GM12878 (cell line): Measurements from ENCODE around the gene NDUFA7. TPM values are rescaled to one million over a fixed set of nuclear protein-coding genes. Genes with fewer than 3 reads are reported as not detected.

Experiments used
- ATF7 ChIP-seq: fragments of 450-650 bp; IDR thresholded peaks from 2 replicates; pipeline ENCODE4 v1.6.1; 2016; ENCODE audit warnings: low read depth, mild to moderate bottlenecking
- BCL11A ChIP-seq: IDR thresholded peaks from 2 replicates; pipeline ENCODE4 v1.6.1; 2011; ENCODE audit warnings: low read depth, low read length
- BCL3 ChIP-seq: IDR thresholded peaks from 2 replicates; pipeline ENCODE4 v1.6.1; 2011; ENCODE audit warnings: borderline replicate concordance, low read depth, mild to moderate bottlenecking, moderate library complexity, low read length; ENCODE audit not compliant: insufficient read depth, poor library complexity, severe bottlenecking
- BHLHE40 ChIP-seq, 2 experiments: fragments of 450-650 bp in 1 of 2; IDR thresholded peaks; 2 replicates each; pipeline ENCODE4 v1.6.1; 2011 to 2017; ENCODE audit warnings: low read depth in 2 of 2, borderline replicate concordance in 1 of 2, improper control_type of control experiment in 1 of 2, low read length in 1 of 2, mild to moderate bottlenecking in 1 of 2
- CEBPB ChIP-seq, 2 experiments: fragments of 150-350 bp in 1 of 2; IDR thresholded peaks; 2 replicates each; pipeline ENCODE4 v1.6.1; 2012 to 2014; ENCODE audit warnings: low read depth in 2 of 2, low read length in 2 of 2, borderline replicate concordance in 1 of 2, inconsistent platforms in 1 of 2
- CREB1 ChIP-seq: IDR thresholded peaks from 2 replicates; pipeline ENCODE4 v1.6.1; 2012; ENCODE audit warnings: low read depth, mild to moderate bottlenecking, inconsistent platforms
- E2F8 ChIP-seq: fragments of 450-650 bp; IDR thresholded peaks from 2 replicates; pipeline ENCODE4 v1.6.1; 2018; ENCODE audit warnings: mild to moderate bottlenecking, low read depth, moderate library complexity; ENCODE audit not compliant: partially characterized antibody
- ELK1 ChIP-seq: IDR thresholded peaks from 2 replicates; pipeline ENCODE4 v1.6.1; 2012; ENCODE audit warnings: low read depth, low read length, improper control_type of control experiment
- MAX ChIP-seq: IDR thresholded peaks from 2 replicates; pipeline ENCODE4 v1.6.1; 2012; ENCODE audit warnings: low read depth, low read length, improper control_type of control experiment
- MEF2A ChIP-seq: IDR thresholded peaks from 2 replicates; pipeline ENCODE4 v1.6.1; 2011; ENCODE audit warnings: low read depth, mild to moderate bottlenecking, low read length, moderate library complexity; ENCODE audit not compliant: insufficient read depth
- MYB ChIP-seq: fragments of 150-350 bp; IDR thresholded peaks from 2 replicates; pipeline ENCODE4 v1.6.1; 2014; ENCODE audit warnings: mild to moderate bottlenecking, low read depth, low read length, borderline replicate concordance
- MYC ChIP-seq: IDR thresholded peaks from 2 replicates; pipeline ENCODE4 v1.6.1; 2011; ENCODE audit warnings: mild to moderate bottlenecking, low read length, moderate library complexity, inconsistent platforms; ENCODE audit not compliant: insufficient read depth, insufficient replicate concordance, insufficient read length, severe bottlenecking
- POU2F2 ChIP-seq: IDR thresholded peaks from 3 replicates; pipeline ENCODE4 v1.6.1; 2011; ENCODE audit warnings: low read depth, mild to moderate bottlenecking, low read length, borderline replicate concordance
- RAD21 ChIP-seq: IDR thresholded peaks from 2 replicates; pipeline ENCODE4 v1.6.1; 2011; ENCODE audit warnings: mild to moderate bottlenecking, low read depth, low read length, moderate library complexity; ENCODE audit not compliant: insufficient read depth
- RUNX3 ChIP-seq: IDR thresholded peaks from 2 replicates; pipeline ENCODE4 v1.6.1; 2012; ENCODE audit warnings: low read length, inconsistent platforms
- SMC3 ChIP-seq: IDR thresholded peaks from 2 replicates; pipeline ENCODE4 v1.6.1; 2011; ENCODE audit warnings: low read length, improper control_type of control experiment, borderline replicate concordance
- SUPT20H ChIP-seq: IDR thresholded peaks from 2 replicates; pipeline ENCODE4 v1.6.1; 2011; ENCODE audit warnings: low read depth, mild to moderate bottlenecking, low read length, moderate library complexity, borderline replicate concordance; ENCODE audit not compliant: control insufficient read depth
- TCF3 ChIP-seq: IDR thresholded peaks from 2 replicates; pipeline ENCODE4 v1.6.1; 2012; ENCODE audit warnings: low read depth, mild to moderate bottlenecking, low read length, borderline replicate concordance; ENCODE audit not compliant: insufficient read depth
- TCF7 ChIP-seq: IDR thresholded peaks from 2 replicates; pipeline ENCODE4 v1.6.1; 2014; ENCODE audit warnings: antibody characterized with exemption, borderline replicate concordance
- ZNF274 ChIP-seq: IDR thresholded peaks from one replicate; pipeline ENCODE4 v1.8.0; 2011; ENCODE audit not compliant: insufficient read length, insufficient read depth
- polyA plus RNA-seq, 11 experiments: library from polyadenylated mRNA; depleted of rRNA in 4 of 11; unstranded in 6 of 11; stranded (reverse) in 5 of 11; fragments of >200 nt; fragmentation: Nextera tagmentation in 4 of 11; fragmentation: Illumina TruSeq in 1 of 11; extraction: Ambion mirVana in 4 of 11; extraction: Trizol in 1 of 11; gene quantifications; 1 replicate in 1 of 11; 2 replicates in 10 of 11; pipeline versions ENCODE4 v1.2.1 to v1.2.3, GENCODE V29; 2011 to 2016; ENCODE audit warnings: inconsistent platforms in 2 of 11, missing spikeins in 2 of 11, low read depth in 1 of 11
- total RNA-seq, 4 experiments: library from RNA; depleted of rRNA in 3 of 4; stranded (reverse); fragments of >200 nt in 3 of 4; fragmentation: Illumina TruSeq in 1 of 4; extraction: Trizol in 1 of 4; gene quantifications; 2 replicates each; pipeline versions ENCODE4 v1.2.1 to v1.2.3, GENCODE V29; 2013 to 2021

Gene NDUFA7
- total and polyA plus RNA-seq, 10 of the 15 experiments (the other 5 are each of a cell fraction or from before 2014, with no cell fraction given) = 79.0 to 360 (median 174) TPM

- TF ChIP-seq SUPT20H (no peak), CEBPB (IDR thresholded peaks at IDR 0.05; ENCODE audit: borderline replicate concordance in 1 of 2, low read depth in 2 of 2, low read length in 2 of 2) (no peak), BHLHE40 (IDR thresholded peaks at IDR 0.05; ENCODE audit: borderline replicate concordance in 1 of 2, low read depth in 2 of 2, low read length in 1 of 2) (peak; percentile 93 to 98), ELK1 (no peak), MYB (no peak), E2F8 (no peak), CREB1 (peak; percentile 98), SMC3 (peak; percentile 41; the same call in 1 of the 2 replicates), BCL3 (peak; percentile 19), RAD21 (peak; percentile 53), MEF2A (0 out of 2 replicates have a peak, but pooled peaks have one; percentile 15), MYC (no peak), BCL11A (no peak), TCF3 (peak; percentile 68; the same call in 1 of the 2 replicates), TCF7 (no peak), POU2F2 (peak; percentile 74; the same call in 2 of the 3 replicates), RUNX3 (peak; percentile 56), ATF7 (peak; percentile 85), ZNF274 (no peak), MAX (peak; percentile 38; the same call in 1 of the 2 replicates)
Measured at GRCh38 chr19:8321067-8321985, at the start of gene NDUFA7, which contains the start of gene RPS28 (continued).
